HG02884 (cell line): ENCODE measurements around the gene OR9A2.
A peak's percentile ranks its signal among the peaks of the same experiment; 100 is the strongest.

Experiments
- ATAC-seq: cut with Tn5 transposase; IDR thresholded peaks from one replicate; pipeline ENCODE4 v1.9.1; 2021; ENCODE audit warnings: mild to moderate bottlenecking, moderate library complexity; ENCODE audit not compliant: unreplicated experiment

Gene OR9A2

DNA sequence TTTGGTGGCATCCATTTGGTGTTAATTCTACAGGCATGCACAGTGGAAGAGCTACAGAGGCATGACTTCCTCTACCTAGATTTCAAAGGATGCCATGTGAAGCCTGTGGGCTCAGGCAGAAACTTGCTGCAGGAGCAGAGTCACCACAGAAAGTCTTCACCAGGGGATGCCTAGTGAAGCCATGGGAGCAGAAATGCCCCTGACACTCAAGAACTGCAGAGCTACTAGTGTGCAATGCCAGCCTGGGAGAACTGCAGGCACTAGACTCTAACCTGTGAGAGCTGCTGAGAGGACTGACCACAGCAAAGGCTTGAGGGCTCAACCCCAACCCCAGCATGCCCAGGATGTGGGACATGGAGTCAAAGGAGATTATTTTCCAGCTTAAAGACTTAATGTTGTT, 3.9 kb downstream of the OR9A2 start:
- no peak for ATAC-seq

DNA sequence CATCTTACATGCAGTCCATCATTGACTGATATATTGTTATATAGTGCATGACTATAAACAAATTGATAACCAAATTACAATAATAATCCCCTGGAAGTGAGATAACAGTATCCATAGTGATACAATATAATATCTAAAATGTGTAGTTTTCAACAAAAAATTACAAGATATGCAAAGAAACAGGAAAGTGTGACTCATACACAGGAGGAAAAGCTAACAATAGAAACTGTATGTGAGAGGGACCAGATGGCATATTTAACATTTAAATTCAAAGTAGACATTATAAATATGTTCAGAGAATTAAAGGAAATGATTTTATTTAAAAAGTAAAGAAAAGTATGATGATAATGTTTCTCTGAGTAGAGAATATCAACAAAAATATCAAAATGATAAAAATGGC, 8.0 kb downstream of the OR9A2 start:
- ATAC-seq: no peak

GRCh38 chr7:143016996-143017395, 9.9 kb downstream of the OR9A2 start:
- ATAC-seq: no peak

DNA sequence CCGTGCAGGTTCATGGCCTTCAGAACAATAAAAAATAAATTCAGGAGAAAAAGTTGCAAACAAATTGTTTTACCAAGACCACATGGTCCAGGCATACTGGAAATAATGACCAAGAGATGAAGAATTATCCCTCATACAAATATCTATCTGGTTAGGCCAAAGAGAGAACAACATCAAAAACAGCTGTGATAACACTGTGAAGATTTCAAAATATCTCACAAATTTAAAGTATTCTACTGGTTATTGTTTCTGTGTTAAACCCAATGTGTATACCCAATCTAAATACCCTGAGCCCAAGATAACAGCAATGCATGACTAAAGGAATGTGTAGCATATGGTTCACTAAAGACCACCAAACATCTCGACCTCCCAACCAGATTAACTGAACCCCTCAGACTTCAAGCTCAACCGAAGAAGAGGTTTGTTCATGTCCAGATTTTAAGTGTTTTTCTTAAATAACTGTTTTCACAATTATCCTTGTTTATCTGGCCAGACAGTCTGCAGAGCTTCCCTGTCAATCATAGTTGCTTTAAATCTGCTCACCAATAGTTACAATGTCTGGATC, 10.9 kb downstream of the OR9A2 start:
- ATAC-seq: no peak

DNA sequence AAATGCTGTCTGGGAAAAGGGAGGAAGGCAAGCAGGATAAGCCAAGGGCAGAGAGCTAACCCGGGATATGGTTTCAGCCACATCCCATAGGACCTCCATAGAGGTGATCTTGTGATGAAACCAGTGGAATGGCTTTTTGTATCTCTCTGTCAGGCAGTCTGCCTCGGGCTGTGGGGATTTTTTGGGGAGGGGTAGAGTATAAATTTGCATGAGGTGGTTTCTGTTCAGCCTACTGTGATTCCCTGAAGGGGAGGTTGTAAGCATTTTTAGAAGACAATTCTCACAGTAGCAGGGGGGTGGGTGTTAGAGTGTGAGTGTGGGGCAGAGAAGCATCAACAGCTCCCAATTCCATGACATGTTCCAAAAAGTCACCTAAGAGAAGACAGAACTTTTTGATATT, 11.8 kb downstream of the OR9A2 start:
- peak; percentile 97 for ATAC-seq

- no peak for ATAC-seq
Observed at GRCh38 chr7:143013893-143014292, 13.0 kb downstream of the OR9A2 start.

- no peak for ATAC-seq
Observed at GRCh38 chr7:143013473-143013872, 13.5 kb downstream of the OR9A2 start.

DNA sequence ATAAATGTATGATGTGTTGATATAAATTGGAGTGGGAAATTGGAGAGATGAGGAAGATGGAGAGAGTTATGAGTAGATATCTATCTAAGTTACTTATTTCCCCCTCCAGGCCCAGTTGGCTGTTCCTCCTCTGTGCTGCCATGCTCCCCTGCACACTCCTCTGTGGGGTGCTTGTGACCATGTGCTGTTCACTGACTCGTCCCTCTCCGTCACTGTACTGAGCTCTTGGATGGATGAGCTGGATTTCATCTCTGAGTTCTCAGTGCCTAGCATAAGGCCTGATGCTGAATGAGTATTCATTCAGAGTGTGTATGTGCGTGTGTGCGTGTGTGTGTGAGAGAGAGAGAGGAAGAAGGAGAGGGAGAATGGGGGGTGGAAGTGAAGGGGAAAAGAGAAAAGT, 14.5 kb downstream of the OR9A2 start:
- ATAC-seq: no peak

DNA sequence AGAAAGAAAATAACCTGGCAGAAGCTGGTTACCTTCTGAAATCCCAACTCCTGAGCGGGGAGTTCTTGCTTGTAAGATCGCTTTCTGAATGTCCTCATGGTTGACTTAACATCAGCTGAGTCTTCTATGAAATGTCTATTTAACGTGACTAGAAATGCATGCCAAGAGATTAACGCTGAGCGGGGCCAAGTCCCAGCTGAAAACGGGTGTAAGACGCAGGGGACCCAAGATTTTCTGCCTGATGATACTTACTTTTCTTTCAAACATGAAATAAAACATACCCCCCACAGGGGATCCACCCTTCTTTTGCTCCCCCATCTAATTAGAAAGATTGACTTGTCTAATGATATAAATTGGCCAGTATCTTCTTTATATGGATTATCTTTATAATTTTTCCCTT, 14.9 kb downstream of the OR9A2 start:
- no peak for ATAC-seq

- ATAC-seq: peak; percentile 85
Observed at GRCh38 chr7:143008007-143008901, 18.7 kb downstream of the OR9A2 start.

DNA sequence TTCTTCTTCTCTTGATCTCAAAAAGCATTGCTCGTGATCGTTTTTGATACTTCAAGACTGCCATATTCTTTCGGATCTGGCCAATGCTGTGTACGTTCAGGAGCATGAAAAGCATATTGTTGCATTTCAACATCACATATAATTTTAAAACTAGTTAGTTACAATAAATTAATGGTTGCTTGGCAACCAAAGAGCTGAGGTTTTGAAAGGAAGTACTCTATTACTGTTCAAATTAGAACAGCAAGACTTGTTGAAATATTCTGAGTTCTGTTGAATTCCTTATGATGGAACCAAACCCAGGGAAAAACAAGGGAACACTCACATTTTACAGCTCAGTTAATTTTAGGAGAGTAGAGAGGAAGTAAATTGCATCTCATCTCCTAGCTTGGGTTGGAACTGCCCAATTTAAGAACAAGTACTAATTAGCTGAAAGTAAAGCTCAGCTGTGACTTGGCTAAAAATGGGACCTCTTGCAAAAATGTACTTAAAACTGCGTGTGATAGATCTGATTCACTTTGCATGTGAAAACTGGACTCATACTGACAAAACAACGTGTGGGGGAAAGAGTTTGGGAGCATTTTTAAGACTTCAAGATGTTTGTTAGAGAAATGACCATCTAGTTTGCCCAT, 21.2 kb downstream of the OR9A2 start:
- ATAC-seq: no peak

DNA sequence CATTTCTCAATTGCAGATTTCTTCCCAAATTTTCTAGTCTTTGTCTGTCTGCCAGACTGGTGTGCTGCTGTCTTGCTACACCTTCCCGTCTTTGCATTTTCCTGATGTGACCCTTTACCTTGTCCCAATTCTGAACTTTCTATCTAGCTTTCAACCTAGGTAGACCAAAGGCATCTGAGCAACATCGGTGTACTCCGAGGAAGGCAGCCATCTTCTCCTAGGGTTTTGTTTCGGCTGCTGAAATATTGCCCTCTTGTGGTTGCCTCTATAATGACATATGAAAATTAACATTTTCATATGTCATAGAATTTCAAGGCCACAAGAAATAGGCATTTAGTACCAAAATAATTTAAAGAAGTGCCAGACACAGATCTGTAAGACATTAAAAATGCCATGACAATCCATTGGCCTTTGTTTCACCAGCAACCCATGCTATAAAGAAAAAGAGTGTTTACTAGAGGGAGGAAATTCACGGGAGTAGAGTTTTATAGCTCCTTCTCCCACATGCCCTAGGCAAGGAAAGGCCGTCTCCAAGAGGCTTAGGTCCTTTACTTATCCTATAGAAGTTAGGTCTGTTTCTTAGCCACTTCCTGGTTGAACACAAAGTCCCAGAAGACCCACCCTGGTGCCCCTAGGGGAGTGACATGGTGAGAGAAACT, 23.4 kb downstream of the OR9A2 start:
- ATAC-seq: peak; percentile 61

- no peak for ATAC-seq
Observed at GRCh38 chr7:143002898-143003297, 24.0 kb downstream of the OR9A2 start.

- no peak for ATAC-seq
Observed at GRCh38 chr7:143002106-143002505, 24.8 kb downstream of the OR9A2 start.

DNA sequence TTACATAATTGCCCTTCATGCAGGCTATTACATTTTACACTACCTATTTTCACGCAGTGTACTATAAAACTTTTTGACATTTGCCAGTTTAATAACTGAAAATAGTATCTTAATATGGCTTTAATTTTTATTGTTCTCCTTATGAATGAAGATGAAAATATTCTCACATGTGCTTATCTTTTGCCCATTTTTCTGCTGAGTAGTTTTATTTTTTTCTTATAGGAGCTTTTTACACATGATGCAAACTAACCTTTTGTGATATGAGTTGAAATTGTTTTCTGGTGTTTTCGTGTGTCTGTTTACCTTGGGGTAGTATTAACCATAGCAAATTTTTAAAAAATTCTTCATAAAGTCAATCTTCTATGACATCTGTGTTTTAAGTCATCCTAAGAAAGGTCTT, 26.3 kb downstream of the OR9A2 start:
- ATAC-seq: no peak

DNA sequence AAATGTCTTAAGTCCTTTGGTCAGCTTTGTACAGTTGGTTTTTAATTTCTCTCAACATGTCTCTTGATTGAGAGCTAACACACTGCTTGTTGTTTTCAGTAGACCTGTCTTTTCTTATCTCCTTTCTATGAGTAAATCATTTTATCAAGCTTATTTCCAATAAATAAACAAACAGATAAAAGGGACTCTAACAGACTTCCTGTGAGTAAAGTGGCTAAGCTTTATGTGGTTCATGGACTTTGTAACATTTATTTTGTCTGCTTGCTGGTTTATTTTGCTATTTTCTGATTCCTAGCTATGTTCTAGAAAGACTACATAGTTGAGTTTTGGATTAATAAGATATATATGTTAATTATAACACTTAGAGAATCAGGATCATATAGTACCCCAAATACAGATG, 27.1 kb downstream of the OR9A2 start:
- no peak for ATAC-seq

DNA sequence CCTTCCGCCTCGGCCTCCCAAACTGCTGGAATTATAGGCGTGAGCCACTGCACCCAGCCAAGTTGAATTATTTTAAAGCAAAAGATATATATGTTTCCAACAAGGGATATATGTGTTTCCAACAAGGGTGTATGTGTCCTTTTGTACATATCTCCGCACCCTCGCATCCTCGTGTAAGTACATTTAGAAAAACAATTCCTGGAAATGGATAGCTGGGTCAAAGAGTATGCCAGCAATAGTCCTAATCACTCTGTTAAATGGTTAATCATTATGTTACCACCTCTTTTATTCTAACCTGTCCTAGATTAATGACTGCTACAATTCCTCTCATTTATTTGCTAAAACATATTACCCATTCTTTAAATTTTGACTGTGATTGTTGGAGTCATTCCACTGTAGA, 28.0 kb downstream of the OR9A2 start:
- ATAC-seq: no peak

- no peak for ATAC-seq
Observed at GRCh38 chr7:142997456-142997989, 29.4 kb downstream of the OR9A2 start.

- ATAC-seq: no peak
Observed at GRCh38 chr7:142992427-142992826, 34.5 kb downstream of the OR9A2 start.

GRCh38 chr7:142984297-142984696, 42.6 kb downstream of the OR9A2 start:
- no peak for ATAC-seq

- no peak for ATAC-seq
Observed at GRCh38 chr7:142983825-142984224, 43.1 kb downstream of the OR9A2 start.
